Prostate gland (tissue), 2 donors: ENCODE results near the gene CIROP. TPM values are rescaled to one million over a fixed set of nuclear protein-coding genes. Genes with fewer than 3 reads are reported as not detected.

Experiments
- DNase-seq: peaks from one replicate; pipeline ENCODE4 v3.0.0-alpha.2; 2019; ENCODE audit warnings: low spot score
- H3K27ac ChIP-seq, 2 donors: fragments of 200-600 bp; sonication (generic); 2 replicates each; pipeline ENCODE4 v1.5.1; 2017 to 2019
- H3K27me3 ChIP-seq: fragments of 200-600 bp; sonication (generic); replicated peaks from 2 replicates; pipeline ENCODE4 v1.5.1; 2019; ENCODE audit not compliant: insufficient read depth
- H3K36me3 ChIP-seq, 2 donors: fragments of 200-600 bp; sonication (generic); 1 replicate in 1 of 2; 2 replicates in 1 of 2; pipeline versions ENCODE4 v1.5.1 to v1.8.1; 2017 to 2019
- H3K4me1 ChIP-seq: fragments of 200-600 bp; sonication (generic); replicated peaks from 2 replicates; pipeline ENCODE4 v1.5.1; 2019
- H3K4me3 ChIP-seq, 2 donors: fragments of 200-600 bp; sonication (generic); 2 replicates each; pipeline ENCODE4 v1.5.1; 2017 to 2019
- H3K9me3 ChIP-seq: fragments of 200-600 bp; sonication (generic); 2 replicates; pipeline ENCODE4 v1.5.1; 2017
- CTCF ChIP-seq, 4 experiments: fragments of 200-600 bp in 2 of 4; fragments of 450-650 bp in 2 of 4; sonication (generic) in 2 of 4; IDR thresholded peaks; 1 replicate in 3 of 4; 2 replicates in 1 of 4; pipeline ENCODE4 v1.5.1; 2016 to 2019; ENCODE audit warnings: antibody characterized with exemption in 4 of 4, mild to moderate bottlenecking in 2 of 4, moderate library complexity in 2 of 4
- POLR2A ChIP-seq: fragments of 450-650 bp; IDR thresholded peaks from one replicate; pipeline ENCODE4 v1.6.1; 2016; ENCODE audit warnings: antibody characterized with exemption, mild to moderate bottlenecking
- POLR2AphosphoS5 ChIP-seq: sonication (generic); formaldehyde crosslinking; IDR thresholded peaks from one replicate; pipeline ENCODE4 v1.6.1; 2017; ENCODE audit warnings: antibody characterized with exemption
- WGBS: methylation state at CpG from one replicate; pipeline ENCODE4 v1.1.5; 2018; 5-methylcytosine and 5-hydroxymethylcytosine counted together
- intact Hi-C: fragments of 100-400 bp; cut with DNase I; formaldehyde crosslinking; loops from one replicate; pipeline ENCODE4 v1.14.2; 2022
- total RNA-seq, 2 donors: library from RNA; depleted of rRNA; stranded (reverse); fragments of >200 nt; gene quantifications; one replicate each; pipeline ENCODE4 v1.1.0, GENCODE V29; 2016

The CIROP gene
- total RNA-seq, 2 donors from 2014 or later, result not detected

GRCh38 chr14:23118506-23119362 lies 13.9 kb upstream of the CIROP start, which contains the start of gene CEBPE:
Gene CEBPE, minus strand, starts transcription at chr14:23119255. Its CDS starts 164 bp downstream, at chr14:23119091.
- Histone ChIP-seq H3K27me3 (peaks cover 6% of the 10 kb centered on the region), H3K27ac (no peak within 1 kb of the TSS), H3K36me3 (no peaks in the 10 kb centered on the region), H3K4me3 (no peak within 1 kb of the TSS), H3K9me3 (no peaks in the 10 kb centered on the region), H3K4me1 (no peaks in the 10 kb centered on the region)
- TF ChIP-seq POLR2AphosphoS5, result no peak
- TF ChIP-seq CTCF (IDR thresholded peaks at IDR 0.05), result no peak
- TF ChIP-seq POLR2A, result no peak
- 83% methylated on average over 32 of the region's 32 CpGs for WGBS
- intact Hi-C loops, result no loop called here
- DNase-seq, result no peak

DNA sequence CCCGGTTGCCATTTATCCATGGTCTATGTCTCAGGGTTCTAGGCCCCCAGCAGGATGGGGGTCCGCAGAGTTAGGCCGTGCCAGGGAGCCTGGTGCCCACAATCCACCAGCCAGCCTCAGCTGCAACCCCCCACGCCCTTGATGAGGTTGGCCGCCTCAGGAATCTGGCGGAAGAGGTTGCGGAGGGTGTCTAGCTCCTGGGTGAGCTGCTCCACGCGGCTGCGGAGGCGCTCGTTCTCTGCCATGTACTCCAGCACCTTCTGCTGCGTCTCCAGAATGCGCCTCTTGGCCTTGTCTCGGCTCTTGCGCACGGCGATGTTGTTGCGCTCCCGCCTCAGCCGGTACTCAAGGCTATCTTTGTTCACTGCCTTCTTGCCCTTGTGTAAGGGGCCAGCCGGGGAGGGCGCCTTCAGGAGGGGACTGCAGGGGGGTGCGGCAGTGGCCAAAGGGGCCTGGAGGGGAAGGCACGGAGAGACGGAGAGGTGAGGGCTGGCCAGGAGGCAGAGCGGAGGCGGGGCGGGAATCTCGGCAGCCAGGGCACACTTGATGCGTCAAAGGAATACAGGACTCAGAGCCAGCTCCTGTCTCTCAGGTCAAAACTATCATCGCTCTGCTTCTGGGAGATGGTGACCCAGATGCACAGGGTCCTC lies 12.7 kb upstream of the CIROP start:
- 85% methylated on average over 32 of the region's 32 CpGs for WGBS
- Histone ChIP-seq H3K9me3 (no peaks in the 10 kb centered on the region), H3K4me1 (no peaks in the 10 kb centered on the region), H3K36me3 (no peaks in the 10 kb centered on the region), H3K27me3 (peaks cover 9% of the 10 kb centered on the region), H3K27ac (no peak overlapping the region), H3K4me3 (no peak overlapping the region)
- intact Hi-C loops, result no loop called here
- DNase-seq, result no peak
- TF ChIP-seq CTCF (IDR thresholded peaks at IDR 0.05) (no peak), POLR2A (no peak), POLR2AphosphoS5 (no peak)

- no peaks in the 10 kb centered on the region for H3K9me3 ChIP-seq
- no peak for DNase-seq
- peaks cover 9% of the 10 kb centered on the region for H3K27me3 ChIP-seq
- H3K4me3 ChIP-seq, result no peak overlapping the region
- H3K36me3 ChIP-seq, result no peaks in the 10 kb centered on the region
- intact Hi-C loops, result no loop called here
- 87% methylated on average over 5 of the region's 5 CpGs for WGBS
- no peak for TF ChIP-seq POLR2AphosphoS5
- no peak for TF ChIP-seq CTCF (IDR thresholded peaks at IDR 0.05)
- no peak for TF ChIP-seq POLR2A
- H3K27ac ChIP-seq, result no peak overlapping the region
- H3K4me1 ChIP-seq, result no peaks in the 10 kb centered on the region
Measured at GRCh38 chr14:23115918-23116317, 11.1 kb upstream of the CIROP start.

DNA sequence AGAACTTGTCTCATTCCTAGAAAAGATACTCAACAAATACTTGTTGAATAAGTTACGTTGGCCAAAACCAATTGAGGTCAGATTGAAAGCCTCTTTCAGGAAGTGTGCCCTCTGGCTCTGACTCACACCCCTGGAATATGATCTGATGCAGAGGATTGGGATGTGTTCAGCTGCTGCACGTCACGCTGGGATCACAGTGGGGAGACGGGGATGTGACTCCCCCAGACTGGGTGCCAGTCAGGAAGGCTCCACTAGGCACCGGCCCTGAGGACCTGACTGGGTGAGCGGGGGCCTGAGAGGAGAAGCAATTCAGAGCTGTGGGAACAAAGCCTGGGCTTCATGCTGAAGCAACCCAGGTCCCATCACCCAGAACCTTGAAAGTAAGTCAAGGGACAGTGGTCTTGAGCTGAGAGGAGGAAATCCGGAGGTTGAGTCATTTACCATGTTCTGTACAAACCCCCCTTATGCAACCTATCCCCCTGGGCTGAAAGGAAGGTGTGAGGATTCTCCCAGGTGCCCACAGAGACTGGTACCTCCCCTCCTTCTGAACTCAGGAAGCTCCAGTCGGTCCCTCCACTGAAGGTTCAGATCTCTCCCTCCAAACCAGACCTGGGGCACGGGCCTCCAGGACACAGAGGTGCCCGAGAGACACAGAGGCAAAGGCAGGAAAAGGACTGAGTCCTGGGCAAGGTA lies 10.4 kb upstream of the CIROP start:
- intact Hi-C loops, result no loop called here
- 66% methylated on average over 10 of the region's 10 CpGs for WGBS
- DNase-seq, result no peak
- TF ChIP-seq POLR2AphosphoS5 (no peak), CTCF (IDR thresholded peaks at IDR 0.05) (no peak), POLR2A (no peak)
- Histone ChIP-seq H3K4me1 (no peaks in the 10 kb centered on the region), H3K36me3 (no peaks in the 10 kb centered on the region), H3K27me3 (peaks cover 9% of the 10 kb centered on the region), H3K27ac (no peak overlapping the region), H3K9me3 (no peaks in the 10 kb centered on the region), H3K4me3 (no peak overlapping the region)
